B cell (primary cell): Measurements from ENCODE around the gene NKD2. TPM values are rescaled to one million over a fixed set of nuclear protein-coding genes. Genes with fewer than 3 reads are reported as not detected.

Experiments
- ATAC-seq: fragments of 200-7000 bp; cut with Tn5 transposase; one replicate; pipeline ENCODE4 v1.10.0; 2021; ENCODE audit warnings: low read depth, mild to moderate bottlenecking, moderate number of reproducible peaks, moderate library complexity
- CTCF ChIA-PET: fragments of 350-600 bp; sonication (Branson Sonifier 250); formaldehyde crosslinking; loops from one replicate; lab custom pipeline; 2021; ENCODE audit warnings: antibody characterized with exemption, inconsistent platforms; lab: Charles Lee
- POLR2A ChIA-PET: fragments of 350-600 bp; sonication (Branson Sonifier 250); formaldehyde crosslinking; loops from one replicate; lab custom pipeline; 2021; ENCODE audit warnings: antibody characterized with exemption; lab: Charles Lee
- DNase-seq: peaks from one replicate; pipeline ENCODE4 v3.0.0; 2013
- H2AFZ ChIP-seq: 2 replicates; pipeline ENCODE4 v1.6.1; 2012; ENCODE audit warnings: mild to moderate bottlenecking, low read depth, low read length; ENCODE audit not compliant: insufficient read depth, poor library complexity, severe bottlenecking
- H3K27ac ChIP-seq, 2 donors: 1 replicate in 1 of 2; 2 replicates in 1 of 2; pipeline ENCODE4 v1.5.1; 2012 to 2013; ENCODE audit warnings: low read length in 2 of 2, mild to moderate bottlenecking in 2 of 2, moderate library complexity in 1 of 2
- H3K27me3 ChIP-seq, 4 experiments: fragments of 200-600 bp in 1 of 4; sonication (generic) in 1 of 4; replicated peaks in 1 of 4; 1 replicate in 2 of 4; 2 replicates in 2 of 4; pipeline versions ENCODE4 v1.6.1 to v1.7.0; 2013 to 2016; ENCODE audit warnings: low read length in 3 of 4, mild to moderate bottlenecking in 2 of 4, mixed read lengths in 1 of 4, moderate library complexity in 1 of 4; ENCODE audit not compliant: insufficient read depth in 4 of 4, control insufficient read depth in 3 of 4; ENCODE audit errors: control extremely low read depth in 1 of 4
- H3K36me3 ChIP-seq, 2 experiments: replicated peaks in 1 of 2; 1 replicate in 1 of 2; 2 replicates in 1 of 2; pipeline versions ENCODE4 v1.6.1 to v1.7.1; 2013; ENCODE audit warnings: low read length in 1 of 2; ENCODE audit not compliant: insufficient read depth in 2 of 2, control insufficient read depth in 1 of 2; ENCODE audit errors: control extremely low read depth in 1 of 2, extremely low read depth in 1 of 2
- H3K4me1 ChIP-seq, 2 donors: fragments of 200-600 bp in 1 of 2; sonication (generic) in 1 of 2; 1 replicate in 1 of 2; 2 replicates in 1 of 2; pipeline versions ENCODE4 v1.5.1 to v1.6.1; 2013 to 2017; ENCODE audit warnings: low read length in 2 of 2; ENCODE audit not compliant: control insufficient read depth in 2 of 2, insufficient read depth in 2 of 2
- H3K4me2 ChIP-seq: replicated peaks from 2 replicates; pipeline ENCODE3; 2012; ENCODE audit warnings: mild to moderate bottlenecking, low read depth, low read length; ENCODE audit not compliant: poor library complexity, severe bottlenecking
- H3K4me3 ChIP-seq, 5 experiments: fragments of 200-600 bp in 1 of 5; sonication (generic) in 1 of 5; 1 replicate in 3 of 5; 2 replicates in 2 of 5; pipeline versions ENCODE4 v1.5.1 to v1.7.0; 2011 to 2016; ENCODE audit warnings: low read length in 4 of 5, mild to moderate bottlenecking in 4 of 5, low read depth in 2 of 5, control low read depth in 1 of 5, moderate library complexity in 1 of 5; ENCODE audit not compliant: insufficient read depth in 1 of 5; ENCODE audit errors: control extremely low read depth in 1 of 5, extremely low read depth in 1 of 5
- H3K79me2 ChIP-seq: fragments of 200-600 bp; sonication (generic); one replicate; pipeline ENCODE4 v1.6.0; 2016; ENCODE audit warnings: low read length; ENCODE audit not compliant: control insufficient read depth, insufficient read depth
- H3K9ac ChIP-seq: fragments of 200-600 bp; sonication (generic); 2 replicates; pipeline ENCODE4 v1.6.1; 2017; ENCODE audit warnings: mild to moderate bottlenecking, low read length, moderate library complexity
- H3K9me3 ChIP-seq, 3 donors: one replicate each; pipeline versions ENCODE4 v1.6.1 to v1.7.1; 2013; ENCODE audit warnings: low read length in 2 of 3; ENCODE audit not compliant: control insufficient read depth in 2 of 3, insufficient read depth in 1 of 3; ENCODE audit errors: control extremely low read depth in 1 of 3
- H4K20me1 ChIP-seq: 2 replicates; pipeline ENCODE4 v1.6.0; 2012; ENCODE audit warnings: mild to moderate bottlenecking, low read length; ENCODE audit not compliant: insufficient read depth, control insufficient read depth, poor library complexity, severe bottlenecking
- H3K27ac Mint-ChIP-seq: one replicate; pipeline ENCODE4 v1.8.0; 2021; ENCODE audit warnings: mixed read lengths
- H3K27me3 Mint-ChIP-seq: one replicate; pipeline ENCODE4 v1.8.0; 2021; ENCODE audit warnings: mixed read lengths
- H3K4me1 Mint-ChIP-seq: one replicate; pipeline ENCODE4 v1.8.0; 2021; ENCODE audit warnings: mixed read lengths
- H3K4me3 Mint-ChIP-seq: one replicate; pipeline ENCODE4 v1.8.0; 2021; ENCODE audit warnings: mixed read lengths
- H3K9me3 Mint-ChIP-seq: one replicate; pipeline ENCODE4 v1.8.0; 2022; ENCODE audit warnings: mixed read lengths; ENCODE audit not compliant: insufficient read depth
- EZH2 ChIP-seq: IDR thresholded peaks from 2 replicates; pipeline ENCODE4 v1.6.1; 2012; ENCODE audit warnings: borderline replicate concordance, low read depth, mild to moderate bottlenecking, moderate library complexity, low read length; ENCODE audit not compliant: insufficient read depth, poor library complexity, severe bottlenecking
- WGBS: methylation state at CpG from one replicate; pipeline ENCODE4 v1.1.5; 2013; ENCODE audit warnings: missing lambda C conversion rate; ENCODE audit not compliant: insufficient coverage; 5-methylcytosine and 5-hydroxymethylcytosine counted together
- intact Hi-C: fragments of 100-400 bp; cut with micrococcal nuclease; formaldehyde crosslinking; loops from one replicate; pipeline ENCODE4 v1.10.0; 2022
- polyA plus RNA-seq: library from polyadenylated mRNA; depleted of rRNA; stranded (reverse); fragments of >200 nt; gene quantifications from 2 replicates; pipeline ENCODE4 v1.2.3, GENCODE V29; 2012
- total RNA-seq, 2 donors: library from RNA; stranded (reverse); fragments of 120-200 nt in 1 of 2; gene quantifications; 1 replicate in 1 of 2; 2 replicates in 1 of 2; pipeline versions ENCODE4 v1.2.3 to v1.2.4, GENCODE V29; 2013 to 2022
- TF ChIP-seq, protein P1 (sequence below): fragments of 200-600 bp; IDR thresholded peaks from one replicate; pipeline ENCODE4 v1.8.0; 2022; ENCODE audit warnings: antibody characterized with exemption, mild to moderate bottlenecking

The NKD2 gene
- total and polyA plus RNA-seq, 2 donors (not counting 1 experiment from before 2014, with no cell fraction given): 0.12 to 0.34 TPM

DNA sequence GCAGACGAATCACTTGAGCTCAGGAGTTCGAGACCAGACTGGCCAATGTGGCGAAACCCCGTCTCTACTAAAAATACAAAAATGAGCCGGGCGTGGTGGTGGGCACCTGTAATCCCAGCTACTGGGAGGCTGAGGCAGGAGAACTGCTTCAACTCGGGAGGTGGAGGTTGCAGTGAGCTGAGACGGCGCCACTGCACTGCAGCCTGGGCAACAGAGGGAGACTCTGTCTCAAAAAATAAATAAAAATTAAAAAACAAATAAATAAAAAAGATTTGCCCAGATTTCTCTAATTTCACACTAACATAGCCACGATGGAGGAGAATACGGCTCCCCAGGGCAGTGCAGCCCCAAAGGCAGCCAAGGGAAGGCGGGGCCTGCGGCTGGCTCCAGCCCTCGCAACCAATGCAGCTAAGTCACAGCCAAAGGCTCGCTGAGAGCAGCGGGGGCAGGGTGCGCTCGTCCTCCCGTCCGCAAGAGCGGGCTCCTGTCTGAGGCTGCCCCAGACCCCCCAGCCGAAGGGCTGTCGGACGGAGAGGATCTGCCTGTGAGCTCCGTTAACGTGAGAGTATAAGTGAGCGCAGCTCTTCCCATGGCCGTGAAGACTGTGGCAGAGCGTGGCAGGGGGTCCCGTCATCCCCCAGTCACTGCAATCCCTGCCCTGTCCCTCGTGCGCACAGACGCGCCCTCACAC is 59.7 kb downstream of the NKD2 start:
- WGBS: 92% methylated on average over 31 of the region's 34 CpGs
- Mint-ChIP-seq H3K9me3 (no peaks in the 10 kb centered on the region), H3K27ac (no peak overlapping the region), H3K27me3 (no peaks in the 10 kb centered on the region), H3K4me3 (no peak overlapping the region), H3K4me1 (no peaks in the 10 kb centered on the region)
- ChIA-PET CTCF (no interaction called here), POLR2A (no interaction called here)
- Histone ChIP-seq H3K27me3 (no peaks in the 10 kb centered on the region), H2AFZ (no peak overlapping the region), H3K79me2 (no peaks in the 10 kb centered on the region), H3K9ac (no peak overlapping the region), H3K36me3 (peaks cover 0 to 2% of the 10 kb centered on the region in 2 experiments), H3K4me1 (no peaks in the 10 kb centered on the region), H3K4me2 (no peak overlapping the region), H4K20me1 (no peaks in the 10 kb centered on the region), H3K9me3 (no peaks in the 10 kb centered on the region), H3K4me3 (no peak overlapping the region), H3K27ac (no peak overlapping the region)
- ATAC-seq: no peak
- no peak for DNase-seq
- intact Hi-C loops: no loop called here
- no peak for TF ChIP-seq EZH2
- TF ChIP-seq, protein P1, sequence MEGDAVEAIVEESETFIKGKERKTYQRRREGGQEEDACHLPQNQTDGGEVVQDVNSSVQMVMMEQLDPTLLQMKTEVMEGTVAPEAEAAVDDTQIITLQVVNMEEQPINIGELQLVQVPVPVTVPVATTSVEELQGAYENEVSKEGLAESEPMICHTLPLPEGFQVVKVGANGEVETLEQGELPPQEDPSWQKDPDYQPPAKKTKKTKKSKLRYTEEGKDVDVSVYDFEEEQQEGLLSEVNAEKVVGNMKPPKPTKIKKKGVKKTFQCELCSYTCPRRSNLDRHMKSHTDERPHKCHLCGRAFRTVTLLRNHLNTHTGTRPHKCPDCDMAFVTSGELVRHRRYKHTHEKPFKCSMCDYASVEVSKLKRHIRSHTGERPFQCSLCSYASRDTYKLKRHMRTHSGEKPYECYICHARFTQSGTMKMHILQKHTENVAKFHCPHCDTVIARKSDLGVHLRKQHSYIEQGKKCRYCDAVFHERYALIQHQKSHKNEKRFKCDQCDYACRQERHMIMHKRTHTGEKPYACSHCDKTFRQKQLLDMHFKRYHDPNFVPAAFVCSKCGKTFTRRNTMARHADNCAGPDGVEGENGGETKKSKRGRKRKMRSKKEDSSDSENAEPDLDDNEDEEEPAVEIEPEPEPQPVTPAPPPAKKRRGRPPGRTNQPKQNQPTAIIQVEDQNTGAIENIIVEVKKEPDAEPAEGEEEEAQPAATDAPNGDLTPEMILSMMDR: no peak

DNA sequence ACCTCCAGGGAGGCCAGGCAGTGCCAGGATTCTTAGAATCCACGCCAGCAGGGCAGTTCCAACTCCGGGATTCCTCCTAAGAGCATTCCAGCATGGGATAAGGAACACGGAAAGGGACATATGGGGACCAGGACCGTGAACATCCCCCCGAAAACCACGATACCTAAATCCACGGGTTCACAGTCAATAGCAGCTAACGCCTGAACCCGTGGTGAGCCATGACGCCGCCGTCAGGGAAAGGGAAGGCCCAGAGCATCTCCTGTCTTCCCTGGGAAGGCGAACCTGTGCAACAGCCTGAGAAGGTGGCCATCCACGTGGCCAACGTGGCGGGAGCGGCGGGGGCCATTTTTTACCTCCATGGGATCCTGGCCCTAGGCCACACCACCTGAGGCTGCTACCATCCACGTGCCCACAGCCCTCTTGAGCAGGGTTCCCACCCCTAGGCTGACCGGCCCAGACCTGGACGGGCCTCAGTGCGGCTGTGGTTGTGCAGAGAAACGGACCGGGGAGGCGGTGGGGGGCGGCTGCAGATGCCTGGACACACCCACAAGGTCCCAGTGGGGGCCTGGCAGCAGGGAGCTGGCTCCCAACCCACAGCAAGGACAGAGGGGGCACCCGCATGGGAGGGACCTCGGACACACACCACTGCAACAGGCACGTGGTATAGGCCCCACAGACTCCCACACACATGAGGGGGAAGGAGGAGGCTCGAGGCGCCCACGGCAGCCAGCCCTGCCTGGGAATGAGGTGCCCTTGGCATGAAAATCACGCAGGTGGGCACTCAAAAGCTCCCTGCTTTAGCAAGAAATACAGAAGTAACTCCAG is 60.5 kb downstream of the NKD2 start:
- Mint-ChIP-seq H3K27me3 (no peaks in the 10 kb centered on the region), H3K27ac (no peak overlapping the region), H3K4me1 (no peaks in the 10 kb centered on the region), H3K9me3 (no peaks in the 10 kb centered on the region), H3K4me3 (no peak overlapping the region)
- no peaks in the 10 kb centered on the region for H3K27me3 ChIP-seq
- no peaks in the 10 kb centered on the region for H4K20me1 ChIP-seq
- H3K9ac ChIP-seq: no peak overlapping the region
- DNase-seq: no peak
- H3K9me3 ChIP-seq: no peaks in the 10 kb centered on the region
- no peak overlapping the region for H2AFZ ChIP-seq
- no peak overlapping the region for H3K27ac ChIP-seq
- H3K4me3 ChIP-seq: no peak overlapping the region
- no peak for ATAC-seq
- 92% methylated on average over 28 of the region's 33 CpGs for WGBS
- H3K4me1 ChIP-seq: no peaks in the 10 kb centered on the region
- no peak for TF ChIP-seq EZH2
- TF ChIP-seq, protein P1: no peak
- peaks cover 0 to 3% of the 10 kb centered on the region in 2 experiments for H3K36me3 ChIP-seq
- POLR2A ChIA-PET: no interaction called here
- no peaks in the 10 kb centered on the region for H3K79me2 ChIP-seq
- intact Hi-C loops: no loop called here
- H3K4me2 ChIP-seq: no peak overlapping the region
- CTCF ChIA-PET: no interaction called here
